Measurements from ENCODE around the gene PTP4A2. TPM values are rescaled to one million over a fixed set of nuclear protein-coding genes. Genes with fewer than 3 reads are reported as not detected.

Gene PTP4A2
- total RNA-seq, 1 donor from 2014 or later: 249 TPM

- peaks cover 17% of the 10 kb centered on the region for H3K4me1 Mint-ChIP-seq
- H3K36me3 Mint-ChIP-seq (ENCODE audit: low read depth): no peaks in the 10 kb centered on the region
- intact Hi-C loops (cut with micrococcal nuclease): no loop called here
- no peak for TF ChIP-seq CTCF (IDR thresholded peaks at IDR 0.05)
- DNase-seq (no peak), ATAC-seq (ENCODE audit: low read depth) (no peak)
- H3K27me3 Mint-ChIP-seq: no peaks in the 10 kb centered on the region
- ChIA-PET CTCF (interaction anchor here (0.8 kb wide), 1 partner anchor 91 kb away, joined by 3 read pairs; no protein-coding TSS in a partner anchor), POLR2A (interaction anchor here (0.6 kb wide), 1 partner anchor 205 kb away, joined by 3 read pairs; no protein-coding TSS in a partner anchor)
- no peak overlapping the region for H3K27ac Mint-ChIP-seq
- H3K4me3 Mint-ChIP-seq: no peak overlapping the region
- peaks cover 4% of the 10 kb centered on the region for H3K9me3 Mint-ChIP-seq
Observed at GRCh38 chr1:31872658-31873636, 65.2 kb downstream of the PTP4A2 start.

GRCh38 chr1:31871703-31872102 is 66.5 kb downstream of the PTP4A2 start:
- no peak for ATAC-seq (ENCODE audit: low read depth)
- DNase-seq: no peak
- ChIA-PET POLR2A (interaction anchor here (0.7 to 1.2 kb wide), 2 partner anchors 17 to 1212 kb away, joined by 5 read pairs; no protein-coding TSS in a partner anchor), CTCF (interaction anchor here (0.9 kb wide), 1 partner anchor 92 kb away, joined by 3 read pairs; no protein-coding TSS in a partner anchor)
- Mint-ChIP-seq H3K4me1 (peaks cover 12% of the 10 kb centered on the region), H3K9me3 (peaks cover 4% of the 10 kb centered on the region), H3K27me3 (no peaks in the 10 kb centered on the region), H3K4me3 (no peak overlapping the region), H3K36me3 (ENCODE audit: low read depth) (no peaks in the 10 kb centered on the region), H3K27ac (no peak overlapping the region)
- intact Hi-C loops (cut with micrococcal nuclease): no loop called here
- no peak for TF ChIP-seq CTCF (IDR thresholded peaks at IDR 0.05)

- DNase-seq (no peak), ATAC-seq (ENCODE audit: low read depth) (no peak)
- H3K4me3 Mint-ChIP-seq: no peak overlapping the region
- ChIA-PET CTCF (interaction anchor here (1.8 kb wide), 1 partner anchor 10 kb away, joined by 5 read pairs; no protein-coding TSS in a partner anchor), POLR2A (interaction anchor here (0.7 to 1.2 kb wide), 2 partner anchors 19 to 781 kb away, joined by 3 to 5 read pairs; partner anchors contain the start of gene RBBP4)
- no peaks in the 10 kb centered on the region for H3K27me3 Mint-ChIP-seq
- H3K36me3 Mint-ChIP-seq (ENCODE audit: low read depth): no peaks in the 10 kb centered on the region
- peaks cover 8% of the 10 kb centered on the region for H3K4me1 Mint-ChIP-seq
- H3K9me3 Mint-ChIP-seq: peaks cover 4% of the 10 kb centered on the region
- H3K27ac Mint-ChIP-seq: no peak overlapping the region
- TF ChIP-seq CTCF (IDR thresholded peaks at IDR 0.05): no peak
- intact Hi-C loops (cut with micrococcal nuclease): no loop called here
Observed at GRCh38 chr1:31870086-31870736, 68.0 kb downstream of the PTP4A2 start.

GRCh38 chr1:31869449-31869848 is 68.7 kb downstream of the PTP4A2 start:
- intact Hi-C loops (cut with micrococcal nuclease): no loop called here
- no peak overlapping the region for H3K4me3 Mint-ChIP-seq
- H3K36me3 Mint-ChIP-seq (ENCODE audit: low read depth): no peaks in the 10 kb centered on the region
- no peak for TF ChIP-seq CTCF (IDR thresholded peaks at IDR 0.05)
- peaks cover 8% of the 10 kb centered on the region for H3K4me1 Mint-ChIP-seq
- H3K27me3 Mint-ChIP-seq: no peaks in the 10 kb centered on the region
- POLR2A ChIA-PET: interaction anchor here (0.7 kb wide), 1 partner anchor 781 kb away, joined by 3 read pairs; the partner anchor contains the start of gene RBBP4
- DNase-seq: no peak
- no peak overlapping the region for H3K27ac Mint-ChIP-seq
- CTCF ChIA-PET: interaction anchor here (1.8 kb wide), 1 partner anchor 11 kb away, joined by 5 read pairs; no protein-coding TSS in a partner anchor
- no peak for ATAC-seq (ENCODE audit: low read depth)
- peaks cover 4% of the 10 kb centered on the region for H3K9me3 Mint-ChIP-seq

Measured in activated B cell treated with CpG ODN at 0.5 μM for 24 hours (primary cell).